Activated CD8-positive, alpha-beta memory T cell treated with anti-CD3 and anti-CD28 coated beads, Interleukin-2, amount 50 U/mL, for 48 hours (primary cell): ENCODE results near the gene ARFGEF2.

Source experiments
- DNase-seq: peaks from one replicate; pipeline ENCODE4 v3.0.0-alpha.2; 2020

ARFGEF2 gene

GRCh38 chr20:48899881-48900280 lies 21.6 kb upstream of the ARFGEF2 start:
- no peak for DNase-seq

GRCh38 chr20:48901326-48901725 lies 20.2 kb upstream of the ARFGEF2 start:
- DNase-seq: no peak

GRCh38 chr20:48903705-48904104 lies 17.8 kb upstream of the ARFGEF2 start:
- no peak for DNase-seq

GRCh38 chr20:48904566-48905296 lies 16.8 kb upstream of the ARFGEF2 start:
- DNase-seq: peak; percentile 78

- no peak for DNase-seq
Measured at GRCh38 chr20:48905297-48905647, 16.2 kb upstream of the ARFGEF2 start.

GRCh38 chr20:48906221-48906877 lies 15.2 kb upstream of the ARFGEF2 start:
- DNase-seq: no peak

GRCh38 chr20:48908656-48909319 lies 12.7 kb upstream of the ARFGEF2 start:
- DNase-seq: no peak

- no peak for DNase-seq
Measured at GRCh38 chr20:48909910-48910309, 11.6 kb upstream of the ARFGEF2 start.

GRCh38 chr20:48910347-48910781 lies 11.1 kb upstream of the ARFGEF2 start:
- DNase-seq: no peak

GRCh38 chr20:48912065-48912464 lies 9.4 kb upstream of the ARFGEF2 start:
- no peak for DNase-seq

- no peak for DNase-seq
Measured at GRCh38 chr20:48916699-48917098, 4.8 kb upstream of the ARFGEF2 start.

GRCh38 chr20:48919336-48919881 lies 2.1 kb upstream of the ARFGEF2 start:
- DNase-seq: no peak

GRCh38 chr20:48919882-48920526 lies 1.5 kb upstream of the ARFGEF2 start:
- DNase-seq: no peak

- DNase-seq: no peak
Measured at GRCh38 chr20:48920527-48921167, 864 bp upstream of the ARFGEF2 start.

- DNase-seq: no peak
Measured at GRCh38 chr20:48921883-48922820, 641 bp downstream of the ARFGEF2 start.

GRCh38 chr20:48923149-48923718 lies 1.7 kb downstream of the ARFGEF2 start:
- no peak for DNase-seq

GRCh38 chr20:48924756-48925109 lies 3.2 kb downstream of the ARFGEF2 start:
- DNase-seq: no peak

GRCh38 chr20:48926267-48926666 lies 4.8 kb downstream of the ARFGEF2 start:
- no peak for DNase-seq

- DNase-seq: no peak
Measured at GRCh38 chr20:48926821-48927220, 5.3 kb downstream of the ARFGEF2 start.

GRCh38 chr20:48928832-48929725 lies 7.6 kb downstream of the ARFGEF2 start:
- no peak for DNase-seq
